Endothelial cell of umbilical vein (primary cell): ENCODE measurements around the gene VSNL1.

ENCODE experiments used
- EZH2 ChIP-seq: IDR thresholded peaks from 2 replicates; pipeline ENCODE4 v1.6.1; 2012; ENCODE audit warnings: borderline replicate concordance, low read depth, mild to moderate bottlenecking, moderate library complexity, low read length, inconsistent platforms; ENCODE audit not compliant: severe bottlenecking
- FOS ChIP-seq: IDR thresholded peaks from 2 replicates; pipeline ENCODE4 v1.6.1; 2011; ENCODE audit warnings: mild to moderate bottlenecking, low read length, moderate library complexity, borderline replicate concordance; ENCODE audit not compliant: insufficient read depth
- MYC ChIP-seq: IDR thresholded peaks from one replicate; pipeline ENCODE4 v1.6.1; 2011; ENCODE audit warnings: mild to moderate bottlenecking, low read depth, low read length
- POLR2A ChIP-seq: IDR thresholded peaks from 2 replicates; pipeline ENCODE4 v1.6.1; 2012; ENCODE audit warnings: low read depth, mild to moderate bottlenecking, control low read depth, low read length
- POLR2AphosphoS5 ChIP-seq: IDR thresholded peaks from 2 replicates; pipeline ENCODE4 v1.6.1; 2012; ENCODE audit warnings: low read depth, mild to moderate bottlenecking, control low read depth, low read length, moderate library complexity; ENCODE audit not compliant: insufficient read depth
- TF ChIP-seq, protein P1 (sequence below), 2 donors: IDR thresholded peaks; 1 replicate in 1 of 2; 2 replicates in 1 of 2; pipeline ENCODE4 v1.5.1; 2011; ENCODE audit warnings: low read length in 2 of 2, mild to moderate bottlenecking in 2 of 2, moderate library complexity in 2 of 2, control low read depth in 1 of 2, inconsistent platforms in 1 of 2, low read depth in 1 of 2; ENCODE audit not compliant: insufficient read depth in 1 of 2; ENCODE audit errors: extremely low read depth in 1 of 2
- TF ChIP-seq, protein P2 (sequence below): IDR thresholded peaks from 2 replicates; pipeline ENCODE4 v1.6.1; 2011; ENCODE audit not compliant: insufficient read depth, insufficient read length

DNA sequence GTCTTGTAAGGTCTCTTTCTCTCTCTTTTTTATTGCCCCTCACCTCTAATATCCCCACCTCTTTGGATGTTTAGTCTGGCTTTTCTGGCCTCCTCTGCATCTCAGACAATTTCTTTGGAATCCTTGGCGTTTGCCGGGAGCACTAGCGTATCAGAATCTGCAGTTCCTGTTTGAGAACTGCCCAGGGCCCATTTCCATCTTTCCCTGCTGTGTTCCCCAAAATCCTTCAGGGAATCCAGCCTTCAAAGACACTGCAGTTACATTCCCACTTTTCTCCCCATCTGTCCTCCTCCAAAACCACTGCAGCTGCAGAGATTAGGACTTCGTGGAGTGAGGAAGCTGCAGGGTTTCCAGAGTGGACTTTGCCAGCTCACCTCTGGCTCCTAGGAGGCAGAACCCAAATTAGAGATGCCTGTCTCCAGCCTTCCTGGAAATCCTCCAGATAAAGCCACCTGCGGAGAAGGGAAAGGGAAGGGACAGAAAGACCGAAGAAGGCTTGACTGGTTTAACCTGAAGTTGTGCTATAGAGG is 2.7 kb downstream of the VSNL1 start:
- TF ChIP-seq POLR2A (no peak), MYC (no peak), POLR2AphosphoS5 (no peak), EZH2 (no peak), FOS (no peak)
- TF ChIP-seq, protein P1, sequence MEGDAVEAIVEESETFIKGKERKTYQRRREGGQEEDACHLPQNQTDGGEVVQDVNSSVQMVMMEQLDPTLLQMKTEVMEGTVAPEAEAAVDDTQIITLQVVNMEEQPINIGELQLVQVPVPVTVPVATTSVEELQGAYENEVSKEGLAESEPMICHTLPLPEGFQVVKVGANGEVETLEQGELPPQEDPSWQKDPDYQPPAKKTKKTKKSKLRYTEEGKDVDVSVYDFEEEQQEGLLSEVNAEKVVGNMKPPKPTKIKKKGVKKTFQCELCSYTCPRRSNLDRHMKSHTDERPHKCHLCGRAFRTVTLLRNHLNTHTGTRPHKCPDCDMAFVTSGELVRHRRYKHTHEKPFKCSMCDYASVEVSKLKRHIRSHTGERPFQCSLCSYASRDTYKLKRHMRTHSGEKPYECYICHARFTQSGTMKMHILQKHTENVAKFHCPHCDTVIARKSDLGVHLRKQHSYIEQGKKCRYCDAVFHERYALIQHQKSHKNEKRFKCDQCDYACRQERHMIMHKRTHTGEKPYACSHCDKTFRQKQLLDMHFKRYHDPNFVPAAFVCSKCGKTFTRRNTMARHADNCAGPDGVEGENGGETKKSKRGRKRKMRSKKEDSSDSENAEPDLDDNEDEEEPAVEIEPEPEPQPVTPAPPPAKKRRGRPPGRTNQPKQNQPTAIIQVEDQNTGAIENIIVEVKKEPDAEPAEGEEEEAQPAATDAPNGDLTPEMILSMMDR (IDR thresholded peaks at IDR 0.05; ENCODE audit: extremely low read depth in 1 of 2, insufficient read depth in 1 of 2, low read depth in 1 of 2, low read length in 2 of 2), result no peak
- TF ChIP-seq, protein P2, sequence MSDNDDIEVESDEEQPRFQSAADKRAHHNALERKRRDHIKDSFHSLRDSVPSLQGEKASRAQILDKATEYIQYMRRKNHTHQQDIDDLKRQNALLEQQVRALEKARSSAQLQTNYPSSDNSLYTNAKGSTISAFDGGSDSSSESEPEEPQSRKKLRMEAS, result no peak
